ENCODE measurements around the gene ZCCHC7. TPM values are rescaled to one million over a fixed set of nuclear protein-coding genes. Genes with fewer than 3 reads are reported as not detected.

ZCCHC7 gene
- polyA plus RNA-seq, 3 donors = 8.7 to 12.9 (median 12.5) TPM

GRCh38 chr9:37398464-37399025 is 278.2 kb downstream of the ZCCHC7 start:
- no peaks in the 10 kb centered on the region for H3K4me1 Mint-ChIP-seq
- no peak overlapping the region for H3K4me3 ChIP-seq (replicated peaks in 1 of 3; ENCODE audit: low read depth in 2 of 3, low read length in 3 of 3)
- no peak overlapping the region for H3K4me3 Mint-ChIP-seq
- no peaks in the 10 kb centered on the region for H3K79me2 ChIP-seq (ENCODE audit: insufficient read depth, low read length)
- 65% methylated on average over 5 of the region's 7 CpGs for WGBS (ENCODE audit: insufficient coverage)
- no peak for DNase-seq
- intact Hi-C loops (cut with micrococcal nuclease) = no loop called here
- no peak overlapping the region for H2AFZ ChIP-seq (ENCODE audit: insufficient read depth, low read depth, low read length, poor library complexity, severe bottlenecking)
- no peak overlapping the region for H3K27ac Mint-ChIP-seq
- no peaks in the 10 kb centered on the region for H3K9me3 ChIP-seq (replicated peaks in 1 of 2; ENCODE audit: control insufficient read depth in 1 of 2, insufficient read depth in 1 of 2, low read length in 2 of 2)
- H4K20me1 ChIP-seq (ENCODE audit: insufficient read depth, low read length) = no peaks in the 10 kb centered on the region
- H3K27me3 Mint-ChIP-seq (ENCODE audit: low read depth in 3 of 3) = peaks cover 3 to 8% (median 4%) of the 10 kb centered on the region in 3 donors
- H3K9ac ChIP-seq (ENCODE audit: insufficient read depth, low read length, poor library complexity, severe bottlenecking) = no peak overlapping the region
- H3K9me3 Mint-ChIP-seq = no peaks in the 10 kb centered on the region
- H3K4me2 ChIP-seq (replicated peaks; ENCODE audit: extremely low read depth, low read length, poor library complexity, severe bottlenecking) = no peak overlapping the region
- no peaks in the 10 kb centered on the region for H3K27me3 ChIP-seq (ENCODE audit: control insufficient read depth in 2 of 2, insufficient read depth in 2 of 2, low read length in 2 of 2)
- no peaks in the 10 kb centered on the region for H3K4me1 ChIP-seq (ENCODE audit: control insufficient read depth in 1 of 2, insufficient read depth in 2 of 2, low read length in 2 of 2)
- no peaks in the 10 kb centered on the region for H3K36me3 Mint-ChIP-seq
- no peaks in the 10 kb centered on the region for H3K36me3 ChIP-seq (replicated peaks in 1 of 2; ENCODE audit: control insufficient read depth in 1 of 2, insufficient read depth in 2 of 2, low read length in 2 of 2)
- TF ChIP-seq CTCF (IDR thresholded peaks at IDR 0.05) = no peak
- H3K27ac ChIP-seq (ENCODE audit: low read depth in 1 of 2, low read length in 2 of 2) = no peak overlapping the region

GRCh38 chr9:37399336-37399735 is 279.0 kb downstream of the ZCCHC7 start:
- H3K9me3 ChIP-seq (replicated peaks in 1 of 2; ENCODE audit: control insufficient read depth in 1 of 2, insufficient read depth in 1 of 2, low read length in 2 of 2) = no peaks in the 10 kb centered on the region
- no peak overlapping the region for H2AFZ ChIP-seq (ENCODE audit: insufficient read depth, low read depth, low read length, poor library complexity, severe bottlenecking)
- H3K27ac ChIP-seq (ENCODE audit: low read depth in 1 of 2, low read length in 2 of 2) = no peak overlapping the region
- H3K9me3 Mint-ChIP-seq = no peaks in the 10 kb centered on the region
- H3K4me2 ChIP-seq (replicated peaks; ENCODE audit: extremely low read depth, low read length, poor library complexity, severe bottlenecking) = no peak overlapping the region
- no peaks in the 10 kb centered on the region for H3K36me3 Mint-ChIP-seq
- WGBS (ENCODE audit: insufficient coverage) = no CpG with 5 or more reads among the region's 2 CpGs
- no peaks in the 10 kb centered on the region for H3K4me1 ChIP-seq (ENCODE audit: control insufficient read depth in 1 of 2, insufficient read depth in 2 of 2, low read length in 2 of 2)
- no peaks in the 10 kb centered on the region for H3K4me1 Mint-ChIP-seq
- no peak overlapping the region for H3K4me3 Mint-ChIP-seq
- H3K36me3 ChIP-seq (replicated peaks in 1 of 2; ENCODE audit: control insufficient read depth in 1 of 2, insufficient read depth in 2 of 2, low read length in 2 of 2) = no peaks in the 10 kb centered on the region
- intact Hi-C loops (cut with micrococcal nuclease) = no loop called here
- no peak overlapping the region for H3K4me3 ChIP-seq (replicated peaks in 1 of 3; ENCODE audit: low read depth in 2 of 3, low read length in 3 of 3)
- no peaks in the 10 kb centered on the region for H4K20me1 ChIP-seq (ENCODE audit: insufficient read depth, low read length)
- peaks cover 3 to 8% (median 7%) of the 10 kb centered on the region in 3 donors for H3K27me3 Mint-ChIP-seq (ENCODE audit: low read depth in 3 of 3)
- TF ChIP-seq CTCF (IDR thresholded peaks at IDR 0.05) = no peak
- no peak for DNase-seq
- H3K79me2 ChIP-seq (ENCODE audit: insufficient read depth, low read length) = no peaks in the 10 kb centered on the region
- H3K9ac ChIP-seq (ENCODE audit: insufficient read depth, low read length, poor library complexity, severe bottlenecking) = no peak overlapping the region
- H3K27me3 ChIP-seq (ENCODE audit: control insufficient read depth in 2 of 2, insufficient read depth in 2 of 2, low read length in 2 of 2) = no peaks in the 10 kb centered on the region
- H3K27ac Mint-ChIP-seq = no peak overlapping the region
